Astrocyte of the cerebellum (primary cell): ENCODE data around the gene GMPS.
A peak's percentile ranks its signal among the peaks of the same experiment; 100 is the strongest.

ENCODE experiments used
- DNase-seq: peaks from one replicate; pipeline ENCODE4 v3.0.0-alpha.2; 2011; ENCODE audit warnings: low read depth
- H3K4me3 ChIP-seq: 2 replicates; pipeline ENCODE4 v1.5.1; 2011; ENCODE audit warnings: mild to moderate bottlenecking, low read depth, low read length, moderate library complexity
- CTCF ChIP-seq: IDR thresholded peaks from 2 replicates; pipeline ENCODE4 v1.5.1; 2012; ENCODE audit warnings: low read length, low read depth, moderate library complexity, mild to moderate bottlenecking; ENCODE audit errors: missing control alignments
- in situ Hi-C: cut with HindIII; loops from 2 replicates; pipeline ENCODE4 v1.10.0; 2017; ENCODE audit warnings: low sequenced_read_pairs

The GMPS gene

GRCh38 chr3:155938409-155938808 lies 68.0 kb downstream of the GMPS start:
- in situ Hi-C loops = no loop called here
- TF ChIP-seq CTCF = no peak
- DNase-seq = no peak
- no peak overlapping the region for H3K4me3 ChIP-seq

GRCh38 chr3:155941354-155941753 lies 70.9 kb downstream of the GMPS start:
- no peak for DNase-seq
- in situ Hi-C loops = no loop called here

GRCh38 chr3:155944081-155944480 lies 73.6 kb downstream of the GMPS start:
- no peak for TF ChIP-seq CTCF
- in situ Hi-C loops = no loop called here
- no peak overlapping the region for H3K4me3 ChIP-seq
- DNase-seq = no peak

More at GRCh38 chr3:155941354-155941753, 70.9 kb downstream of the GMPS start:
- no peak overlapping the region for H3K4me3 ChIP-seq
- TF ChIP-seq CTCF = no peak

GRCh38 chr3:155946178-155946577 lies 75.7 kb downstream of the GMPS start:
- peak; percentile 79 for DNase-seq
- TF ChIP-seq CTCF = no peak
- in situ Hi-C loops = no loop called here
- H3K4me3 ChIP-seq = no peak overlapping the region

- in situ Hi-C loops = no loop called here
- no peak for TF ChIP-seq CTCF
- no peak for DNase-seq
- H3K4me3 ChIP-seq = no peak overlapping the region
Observed at GRCh38 chr3:155948476-155948875, 78.0 kb downstream of the GMPS start.

GRCh38 chr3:155949453-155950217 lies 79.2 kb downstream of the GMPS start:
- DNase-seq = no peak
- no peak for TF ChIP-seq CTCF
- in situ Hi-C loops = no loop called here
- no peak overlapping the region for H3K4me3 ChIP-seq
